ENCODE results near the gene PWP1. TPM values are rescaled to one million over a fixed set of nuclear protein-coding genes. Genes with fewer than 3 reads are reported as not detected.

The PWP1 gene
- total RNA-seq, 4 donors from 2014 or later, result 39.7 to 98.7 (median 49.6) TPM

GRCh38 chr12:107679336-107679735 lies 6.3 kb upstream of the PWP1 start:
- DNase-seq (ENCODE audit: extremely low spot score), result no peak
- no peak for TF ChIP-seq CTCF (IDR thresholded peaks at IDR 0.05)
- no peak for TF ChIP-seq POLR2AphosphoS5 (IDR thresholded peaks at IDR 0.05)
- TF ChIP-seq POLR2A (IDR thresholded peaks at IDR 0.05; ENCODE audit: low read depth), result no peak
- no peak for TF ChIP-seq EP300 (IDR thresholded peaks at IDR 0.05)
- no peak overlapping the region for H3K27ac ChIP-seq (replicated peaks in 1 of 4)
- peaks cover 0 to 46% (median 0%) of the 10 kb centered on the region in 4 donors for H3K27me3 ChIP-seq
- H3K4me3 ChIP-seq, result no peak overlapping the region
- 73% methylated on average over 6 of the region's 6 CpGs for WGBS
- H3K36me3 ChIP-seq, result no peaks in the 10 kb centered on the region
- intact Hi-C loops (cut with DNase I), result loop anchor here (5.0 kb wide), 1 partner anchor 208 kb away; no protein-coding TSS in a partner anchor
- no peaks in the 10 kb centered on the region for H3K9me3 ChIP-seq
- peaks cover 0 to 3% (median under 1%) of the 10 kb centered on the region in 4 donors for H3K4me1 ChIP-seq

GRCh38 chr12:107681455-107681835 lies 4.2 kb upstream of the PWP1 start:
- Histone ChIP-seq H3K4me1 (peaks cover 8 to 16% (median 12%) of the 10 kb centered on the region in 4 donors), H3K27ac (replicated peaks in 1 of 4) (no peak overlapping the region), H3K4me3 (no peak overlapping the region), H3K9me3 (no peaks in the 10 kb centered on the region), H3K36me3 (no peaks in the 10 kb centered on the region), H3K27me3 (peaks cover 0 to 39% (median 0%) of the 10 kb centered on the region in 4 donors)
- DNase-seq (ENCODE audit: extremely low spot score), result no peak
- intact Hi-C loops (cut with DNase I), result no loop called here
- WGBS, result 84% methylated on average over 5 of the region's 5 CpGs
- TF ChIP-seq POLR2AphosphoS5 (IDR thresholded peaks at IDR 0.05) (no peak), CTCF (IDR thresholded peaks at IDR 0.05) (no peak), EP300 (IDR thresholded peaks at IDR 0.05) (no peak), POLR2A (IDR thresholded peaks at IDR 0.05; ENCODE audit: low read depth) (no peak)

- H3K27ac ChIP-seq (replicated peaks in 1 of 4), result no peak overlapping the region
- no peak for DNase-seq (ENCODE audit: extremely low spot score)
- no peaks in the 10 kb centered on the region for H3K36me3 ChIP-seq
- no peaks in the 10 kb centered on the region for H3K9me3 ChIP-seq
- H3K27me3 ChIP-seq, result peaks cover 0 to 32% (median 0%) of the 10 kb centered on the region in 4 donors
- 70% methylated on average over 9 of the region's 19 CpGs for WGBS
- H3K4me1 ChIP-seq, result peaks cover 14 to 23% (median 18%) of the 10 kb centered on the region in 4 donors
- intact Hi-C loops (cut with DNase I), result no loop called here
- no peak overlapping the region for H3K4me3 ChIP-seq
- TF ChIP-seq EP300 (IDR thresholded peaks at IDR 0.05) (no peak), CTCF (IDR thresholded peaks at IDR 0.05) (no peak), POLR2AphosphoS5 (IDR thresholded peaks at IDR 0.05) (no peak), POLR2A (IDR thresholded peaks at IDR 0.05; ENCODE audit: low read depth) (no peak)
These were observed 3.5 kb upstream of the PWP1 start for GRCh38 chr12:107681836-107682820.

- no peak for DNase-seq (ENCODE audit: extremely low spot score)
- 76% methylated on average over 3 of the region's 3 CpGs for WGBS
- Histone ChIP-seq H3K9me3 (no peaks in the 10 kb centered on the region), H3K4me1 (peaks cover 14 to 32% (median 22%) of the 10 kb centered on the region in 4 donors), H3K4me3 (peak overlapping the region in 3 of 4 donors; percentile 75 to 91 (median 81)), H3K27me3 (peaks cover 0 to 12% (median 0%) of the 10 kb centered on the region in 4 donors), H3K27ac (replicated peaks in 1 of 4) (no peak overlapping the region), H3K36me3 (peaks cover 6 to 12% (median 11%) of the 10 kb centered on the region in 4 donors)
- TF ChIP-seq POLR2AphosphoS5 (IDR thresholded peaks at IDR 0.05), result no peak
- TF ChIP-seq EP300 (IDR thresholded peaks at IDR 0.05), result no peak
- TF ChIP-seq POLR2A (IDR thresholded peaks at IDR 0.05; ENCODE audit: low read depth), result no peak
- TF ChIP-seq CTCF (IDR thresholded peaks at IDR 0.05), result no peak
- intact Hi-C loops (cut with DNase I), result no loop called here
These were observed 1.4 kb upstream of the PWP1 start for GRCh38 chr12:107684029-107684795.

Data from esophagus muscularis mucosa (tissue), 4 donors.